ENCODE data around the gene C12orf60.

DNA sequence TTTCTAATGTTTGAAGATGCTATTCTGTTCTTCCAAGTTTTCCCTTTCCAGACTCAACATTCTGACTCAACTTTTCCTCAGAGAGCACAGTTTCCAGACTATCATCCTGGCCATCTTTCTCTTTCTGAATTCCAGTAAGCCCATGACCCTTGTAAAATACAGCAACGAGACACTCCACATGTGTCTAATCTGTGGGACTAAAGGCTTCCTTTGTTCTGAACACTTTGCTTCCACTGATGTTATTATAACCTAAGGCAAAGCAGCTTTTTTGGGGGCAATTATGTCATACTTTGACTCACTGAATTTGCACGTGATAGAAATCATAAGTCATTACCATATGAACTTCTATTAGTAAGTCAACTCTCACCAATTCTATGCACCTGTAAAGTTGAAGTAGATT is 46.2 kb downstream of the C12orf60 start:
- no peak for TF ChIP-seq EZH2 (IDR thresholded peaks at IDR 0.05; ENCODE audit: insufficient read depth, low read length)
- TF ChIP-seq CTCF (IDR thresholded peaks at IDR 0.05; ENCODE audit: insufficient read depth, low read depth, low read length) = no peak

Measured in astrocyte (in vitro differentiated cells and primary cell).